ENCODE data around the gene CRABP2.

DNA sequence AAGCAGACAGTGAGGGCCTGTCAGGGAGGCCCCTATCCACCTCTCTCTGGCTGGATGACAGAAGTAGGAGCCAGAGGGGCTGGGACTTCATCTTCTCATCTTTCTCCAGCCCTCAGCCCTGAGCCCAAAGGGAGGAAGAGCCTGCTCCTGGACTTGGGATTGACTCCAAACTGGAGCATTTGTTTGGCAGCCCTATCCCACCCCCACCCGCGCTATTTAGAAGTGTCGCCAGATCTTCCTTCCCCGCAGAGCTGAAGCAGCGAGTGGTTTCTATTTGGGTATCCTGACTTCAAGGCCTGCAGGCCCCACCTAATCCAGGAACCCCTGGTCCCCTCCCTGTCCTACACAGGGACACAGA lies 37.8 kb downstream of the CRABP2 start:
- TF ChIP-seq ZNF780A (CRISPR knock-in tag; IDR thresholded peaks at IDR 0.05) (no peak), ZSCAN29 (CRISPR knock-in tag; conservative IDR thresholded peaks at IDR 0.05) (no peak), SIN3A (IDR thresholded peaks at IDR 0.05; ENCODE audit: borderline replicate concordance, low read depth, low read length) (no peak), IRF2 (CRISPR knock-in tag; IDR thresholded peaks at IDR 0.05) (no peak), ATF3 (CRISPR knock-in tag; IDR thresholded peaks at IDR 0.05) (no peak), ZNF292 (CRISPR knock-in tag; IDR thresholded peaks at IDR 0.05; ENCODE audit: borderline replicate concordance, low read depth) (no peak), PBX3 (CRISPR knock-in tag; IDR thresholded peaks at IDR 0.05; ENCODE audit: borderline replicate concordance) (no peak), RAD21 (CRISPR knock-in tag; IDR thresholded peaks at IDR 0.05) (no peak)
